ENCODE measurements around the gene IVD. TPM values are rescaled to one million over a fixed set of nuclear protein-coding genes. Genes with fewer than 3 reads are reported as not detected.
A peak's percentile ranks its signal among the peaks of the same experiment; 100 is the strongest.

IVD gene
- total RNA-seq, 1 donor from 2014 or later = 56.2 TPM

GRCh38 chr15:40440743-40441564 lies 35.4 kb downstream of the IVD start, which contains the start of gene BAHD1:
BAHD1 (plus strand) TSS chr15:40440953; CDS start chr15:40458465, 17,512 bp downstream.
- no peak for TF ChIP-seq CTCF (IDR thresholded peaks at IDR 0.05; ENCODE audit: unreplicated experiment)
- no peak within 1 kb of the TSS for H3K27ac Mint-ChIP-seq (ENCODE audit: unreplicated experiment)
- H3K4me3 Mint-ChIP-seq (ENCODE audit: unreplicated experiment) = peak within 1 kb of the TSS; percentile 94
- peaks cover 3% of the 10 kb centered on the region for H3K36me3 Mint-ChIP-seq (ENCODE audit: low read depth, unreplicated experiment)
- no peaks in the 10 kb centered on the region for H3K9me3 Mint-ChIP-seq (ENCODE audit: unreplicated experiment)
- DNase-seq (ENCODE audit: low spot score) = peak; percentile 96
- peaks cover 45% of the 10 kb centered on the region for H3K4me1 Mint-ChIP-seq (ENCODE audit: unreplicated experiment)
- H3K27me3 Mint-ChIP-seq (ENCODE audit: unreplicated experiment) = peaks cover 30% of the 10 kb centered on the region

GRCh38 chr15:40441565-40442531 lies 36.3 kb downstream of the IVD start:
- peak; percentile 39 for DNase-seq (ENCODE audit: low spot score)
- H3K4me3 Mint-ChIP-seq (ENCODE audit: unreplicated experiment) = peak overlapping the region; percentile 94
- H3K27me3 Mint-ChIP-seq (ENCODE audit: unreplicated experiment) = peaks cover 30% of the 10 kb centered on the region
- H3K4me1 Mint-ChIP-seq (ENCODE audit: unreplicated experiment) = peaks cover 45% of the 10 kb centered on the region
- H3K27ac Mint-ChIP-seq (ENCODE audit: unreplicated experiment) = peak overlapping the region; percentile 52
- peaks cover 3% of the 10 kb centered on the region for H3K36me3 Mint-ChIP-seq (ENCODE audit: low read depth, unreplicated experiment)
- no peak for TF ChIP-seq CTCF (IDR thresholded peaks at IDR 0.05; ENCODE audit: unreplicated experiment)
- no peaks in the 10 kb centered on the region for H3K9me3 Mint-ChIP-seq (ENCODE audit: unreplicated experiment)

- Mint-ChIP-seq H3K4me3 (ENCODE audit: unreplicated experiment) (peak overlapping the region; percentile 93), H3K27ac (ENCODE audit: unreplicated experiment) (peak overlapping the region; percentile 39), H3K9me3 (ENCODE audit: unreplicated experiment) (no peaks in the 10 kb centered on the region), H3K27me3 (ENCODE audit: unreplicated experiment) (peaks cover 22% of the 10 kb centered on the region), H3K36me3 (ENCODE audit: low read depth, unreplicated experiment) (peaks cover 3% of the 10 kb centered on the region), H3K4me1 (ENCODE audit: unreplicated experiment) (peaks cover 36% of the 10 kb centered on the region)
- TF ChIP-seq CTCF (IDR thresholded peaks at IDR 0.05; ENCODE audit: unreplicated experiment) = no peak
- no peak for DNase-seq (ENCODE audit: low spot score)
Observed at GRCh38 chr15:40443255-40443654, 37.7 kb downstream of the IVD start.

GRCh38 chr15:40443846-40444245 lies 38.3 kb downstream of the IVD start:
- H3K9me3 Mint-ChIP-seq (ENCODE audit: unreplicated experiment) = no peaks in the 10 kb centered on the region
- H3K4me1 Mint-ChIP-seq (ENCODE audit: unreplicated experiment) = peaks cover 31% of the 10 kb centered on the region
- H3K27ac Mint-ChIP-seq (ENCODE audit: unreplicated experiment) = no peak overlapping the region
- H3K27me3 Mint-ChIP-seq (ENCODE audit: unreplicated experiment) = peaks cover 19% of the 10 kb centered on the region
- H3K4me3 Mint-ChIP-seq (ENCODE audit: unreplicated experiment) = peak overlapping the region; percentile 93
- no peak for TF ChIP-seq CTCF (IDR thresholded peaks at IDR 0.05; ENCODE audit: unreplicated experiment)
- H3K36me3 Mint-ChIP-seq (ENCODE audit: low read depth, unreplicated experiment) = peaks cover 3% of the 10 kb centered on the region
- DNase-seq (ENCODE audit: low spot score) = no peak
